DMS 273 treated with DMSO at 0.1 percent for 48 hours (cell line): ENCODE results near the gene BCR.

Experiments used
- DNase-seq: peaks from one replicate; lab custom pipeline; 2025; lab: John Stamatoyannopoulos, UW

Gene BCR

GRCh38 chr22:23199159-23199558 is 18.9 kb downstream of the BCR start:
- no peak for DNase-seq

DNA sequence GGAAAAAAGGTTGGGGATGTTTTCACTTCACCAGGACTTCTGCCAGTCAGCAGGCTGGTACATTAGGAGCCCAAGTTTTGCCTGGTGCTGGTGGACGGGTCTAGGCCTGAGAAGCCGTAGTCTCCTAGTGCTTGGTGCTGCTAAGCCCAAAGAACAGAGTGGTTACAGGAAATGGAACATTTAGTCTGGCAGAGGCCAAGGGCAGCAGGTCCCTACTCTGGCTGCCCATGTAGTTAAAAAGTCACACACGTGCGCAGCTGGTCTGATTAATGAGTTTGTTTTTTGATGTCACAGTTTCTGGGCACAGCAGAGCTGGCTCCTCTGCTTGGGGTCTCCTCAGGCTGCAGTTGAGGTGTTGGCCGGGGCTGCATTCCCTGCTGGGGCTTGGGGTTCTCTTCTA is 20.6 kb downstream of the BCR start:
- no peak for DNase-seq

DNA sequence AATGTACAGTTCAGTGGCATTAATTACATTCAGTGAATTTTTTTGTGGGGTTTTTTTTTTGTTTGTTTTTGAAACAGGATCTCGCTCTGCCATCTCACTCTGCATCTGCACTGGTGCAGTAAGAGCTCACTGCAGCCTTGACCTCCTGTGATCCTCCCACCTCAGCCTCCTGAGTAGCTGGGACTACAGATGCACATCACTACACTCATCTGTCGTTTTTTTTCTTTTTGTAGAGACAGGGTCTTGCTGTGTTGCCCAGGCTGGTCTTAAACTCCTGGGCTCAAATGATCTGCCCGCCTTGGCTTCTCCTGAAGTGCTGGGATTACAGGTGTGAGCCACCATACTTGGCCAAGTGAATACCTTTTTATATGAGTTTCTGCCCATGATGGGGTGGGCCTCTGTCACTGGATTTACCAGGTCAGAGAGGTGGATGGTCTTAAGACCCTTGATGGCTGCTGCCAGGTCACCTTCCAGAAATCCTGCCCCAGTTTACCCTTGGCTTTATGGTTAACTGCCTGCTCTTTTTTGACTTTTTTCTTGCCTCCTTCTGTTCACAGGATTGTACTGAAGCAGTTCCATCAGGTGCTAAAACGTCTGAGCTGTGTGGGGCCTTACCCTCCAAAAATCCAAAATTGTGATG is 22.6 kb downstream of the BCR start:
- no peak for DNase-seq

- DNase-seq = no peak
These were observed 23.3 kb downstream of the BCR start for GRCh38 chr22:23203452-23204124.

DNA sequence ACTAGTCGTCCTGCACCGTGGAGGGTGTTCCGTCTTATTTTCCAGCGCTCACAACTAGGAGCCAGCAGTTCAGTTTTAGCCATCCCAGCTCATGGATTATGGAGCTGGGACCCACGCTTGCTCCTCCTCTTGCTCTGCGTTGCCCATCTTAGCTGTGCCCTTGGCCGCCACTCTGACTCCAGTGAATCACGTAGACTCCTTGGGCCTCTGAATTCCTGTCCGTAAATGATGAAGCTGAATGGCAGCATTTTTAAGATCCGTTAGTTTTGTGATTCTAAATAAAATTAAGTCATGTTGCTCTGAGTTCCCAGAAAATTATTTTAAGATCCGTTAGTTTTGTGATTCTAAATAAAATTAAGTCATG is 23.8 kb downstream of the BCR start:
- DNase-seq = no peak

DNA sequence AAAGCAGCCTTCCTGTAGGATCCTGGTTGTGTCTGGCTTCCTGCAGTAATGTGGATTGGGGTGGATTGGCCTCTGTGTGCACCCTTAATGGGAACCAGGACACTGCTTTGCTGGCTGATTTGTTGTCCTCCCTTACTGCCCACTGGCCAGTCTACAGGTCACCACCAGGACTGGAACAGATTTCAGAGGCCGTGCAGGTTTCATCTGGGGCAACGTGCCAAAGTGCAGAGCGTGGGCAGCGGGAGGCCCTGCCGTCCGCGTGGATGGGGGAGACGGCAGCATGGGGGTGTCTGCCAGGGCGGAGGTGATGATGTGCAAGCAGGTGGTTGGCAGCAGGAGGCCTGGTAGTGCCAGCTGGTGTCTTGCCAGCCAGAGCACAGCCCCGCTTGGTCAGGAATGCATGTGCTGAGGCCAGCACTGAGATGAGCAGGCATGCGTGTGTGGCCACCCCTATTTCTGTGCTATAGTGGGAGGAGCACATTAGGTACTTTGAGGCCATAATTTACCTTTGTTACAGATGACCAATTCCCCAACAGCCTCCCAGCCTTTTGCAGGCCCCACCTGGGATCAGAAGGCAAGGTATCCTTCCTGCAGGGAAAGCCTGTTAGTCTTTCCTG is 24.3 kb downstream of the BCR start:
- peak; percentile 34 for DNase-seq

DNA sequence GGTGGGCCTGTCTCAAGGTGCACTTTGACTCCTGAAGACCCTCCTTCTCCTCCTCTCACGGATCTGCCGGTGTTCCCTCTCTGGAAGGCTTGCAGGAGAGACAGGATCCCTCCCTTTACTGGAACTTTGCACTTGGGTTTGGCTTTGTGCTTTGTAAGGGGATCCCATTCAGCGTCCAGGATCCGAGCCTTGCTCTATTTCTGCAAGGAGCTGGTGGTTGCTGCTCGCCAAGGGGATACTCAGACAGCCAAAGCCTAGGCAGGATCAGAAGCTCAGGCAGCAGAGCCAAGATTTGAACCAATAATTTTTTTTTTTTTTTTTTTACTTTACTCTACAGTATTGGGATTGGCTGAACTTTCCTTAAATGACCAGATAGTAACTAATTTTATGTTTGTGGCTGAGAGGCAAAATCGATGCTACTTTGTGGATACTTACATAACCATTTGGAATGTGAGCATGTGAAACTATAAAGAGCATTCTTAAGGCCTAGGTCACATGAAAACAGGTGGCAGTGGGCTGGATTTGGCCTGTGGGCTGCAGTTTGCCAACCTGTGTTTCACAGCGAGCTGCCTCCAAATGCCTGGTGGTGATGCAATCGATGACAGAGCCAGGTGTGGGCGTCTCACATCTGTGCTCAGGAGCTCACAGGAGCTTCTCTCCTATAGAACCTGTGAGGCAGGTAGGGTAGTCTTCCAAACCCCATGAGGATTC is 25.2 kb downstream of the BCR start:
- DNase-seq = no peak

- DNase-seq = no peak
These were observed 26.6 kb downstream of the BCR start for GRCh38 chr22:23206915-23207314.

DNA sequence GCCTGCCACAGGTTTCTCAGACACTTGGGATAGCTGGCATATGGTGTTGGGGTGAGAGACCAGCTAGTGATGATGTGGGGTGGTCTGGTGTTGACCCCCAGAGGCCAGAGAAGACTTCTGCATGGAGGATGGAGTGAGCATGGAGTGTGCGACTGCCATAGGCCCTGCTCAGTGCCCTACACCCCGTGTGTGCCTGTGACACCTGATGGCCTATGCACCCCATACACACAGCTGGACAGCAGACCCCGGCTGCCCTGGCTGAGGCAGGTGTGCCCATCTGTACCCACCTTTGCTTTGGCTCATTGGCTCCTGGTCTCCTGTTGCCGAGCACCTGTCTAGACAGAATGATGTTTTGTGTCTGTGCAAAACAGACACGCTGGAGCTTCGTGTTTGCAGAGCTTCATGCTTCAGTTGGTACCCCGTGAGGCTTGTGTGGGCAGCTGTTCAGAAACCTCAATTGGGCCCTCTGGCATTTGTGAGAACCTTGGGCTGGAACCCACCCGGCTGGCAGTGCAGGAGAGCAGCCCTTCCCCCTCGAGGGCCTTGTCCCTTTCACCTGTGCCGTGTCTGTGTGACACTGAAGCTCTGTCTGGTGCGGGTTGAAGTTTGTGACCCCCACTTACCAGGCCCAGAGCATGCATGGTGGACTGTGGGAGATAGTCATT is 27.6 kb downstream of the BCR start:
- DNase-seq = no peak

DNA sequence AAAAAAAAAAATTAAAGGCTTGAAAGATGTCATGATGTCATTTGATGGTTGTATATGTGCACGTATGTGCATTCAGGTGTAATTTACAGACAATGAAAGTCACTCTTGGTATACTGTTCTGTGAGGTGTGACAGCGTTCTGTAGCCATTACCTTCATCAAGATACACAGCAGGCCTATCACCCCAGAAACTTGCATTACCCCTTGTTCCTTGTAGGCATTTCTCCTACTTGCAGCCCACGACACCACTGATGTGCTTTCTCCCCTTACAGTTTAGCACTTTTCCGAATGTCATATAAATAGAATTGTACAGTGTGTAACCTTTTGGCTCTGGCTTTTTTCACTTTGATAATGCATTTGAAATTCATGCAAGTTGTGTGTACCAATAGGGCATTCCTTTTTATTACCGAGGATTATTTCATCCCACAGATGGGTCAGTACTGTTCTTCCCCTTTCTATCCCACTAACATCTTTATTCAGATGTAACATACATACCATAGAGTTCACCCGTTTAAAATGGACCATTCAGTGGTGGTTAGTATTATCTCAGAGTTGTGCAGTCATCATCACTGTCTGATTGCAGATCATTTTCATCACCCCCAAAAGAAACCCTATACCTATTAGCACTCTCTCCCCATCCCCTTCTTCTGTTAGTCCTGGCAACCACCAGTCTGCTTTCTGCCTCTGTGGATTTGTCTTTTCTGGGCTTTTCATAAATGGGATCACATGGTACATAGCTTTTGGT is 30.3 kb downstream of the BCR start:
- no peak for DNase-seq

DNA sequence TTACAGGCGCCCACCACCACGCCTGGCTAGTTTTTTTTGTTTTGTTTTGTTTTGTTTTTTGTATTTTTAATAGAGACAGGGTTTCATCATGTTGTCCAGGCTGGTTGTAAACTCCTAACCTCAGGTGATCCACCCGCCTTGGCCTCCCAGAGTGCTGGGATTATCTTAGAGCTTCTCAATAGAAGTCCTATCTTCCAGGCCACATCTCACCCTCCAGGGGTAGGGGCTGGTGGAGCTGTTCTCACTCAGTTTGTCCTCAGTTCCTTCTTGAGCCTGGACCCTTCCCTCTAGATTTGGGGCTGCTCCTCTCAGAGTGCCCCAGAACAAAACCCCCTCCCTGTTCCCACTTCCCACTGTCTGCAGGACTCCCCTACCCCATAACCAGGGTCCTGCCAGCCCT is 31.3 kb downstream of the BCR start:
- DNase-seq = no peak

DNA sequence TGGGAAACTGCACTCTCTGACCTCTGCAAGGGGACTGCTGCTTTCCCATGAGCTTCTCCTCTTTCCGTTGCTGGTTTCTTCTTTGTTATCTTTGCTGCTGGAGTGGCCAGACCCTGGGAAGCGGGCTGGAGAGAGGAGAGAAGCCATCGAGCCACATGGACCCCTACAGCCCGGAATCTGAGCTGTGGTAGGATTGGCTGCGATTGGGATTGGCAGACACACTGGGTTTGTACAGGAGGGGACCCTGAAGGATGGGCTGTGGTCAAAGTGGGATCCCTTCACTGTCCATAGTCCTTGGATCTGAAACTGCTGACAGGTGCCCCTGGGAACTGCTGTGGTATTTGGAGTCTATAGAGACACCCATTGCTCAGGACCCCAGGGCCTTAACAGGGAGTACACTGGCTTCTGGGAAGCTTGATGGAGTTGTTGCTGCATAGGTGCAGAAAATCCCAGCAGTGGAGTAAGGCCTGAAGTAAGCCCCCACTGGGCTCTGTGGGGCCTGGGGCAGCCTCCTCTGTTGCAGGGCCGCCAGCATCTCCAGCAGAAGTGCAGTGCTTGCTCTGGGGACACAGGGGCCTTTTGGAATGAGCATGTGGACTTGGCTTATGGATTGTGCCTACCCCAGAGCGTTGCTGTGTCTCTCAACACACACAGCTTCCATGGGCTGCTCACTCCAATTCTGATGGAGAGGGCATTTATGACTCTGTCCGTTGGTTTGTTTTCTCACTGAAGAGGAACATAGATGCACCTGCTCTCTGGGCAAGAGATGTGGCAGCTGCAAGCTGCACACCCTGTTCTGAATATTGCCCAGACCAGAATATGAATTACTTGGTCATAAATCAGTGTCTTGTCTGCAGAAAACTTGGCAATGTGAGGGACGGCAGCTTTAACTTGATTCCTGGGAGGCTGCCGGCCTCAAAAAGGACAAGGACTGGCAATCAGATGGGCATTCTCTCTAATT is 32.0 kb downstream of the BCR start:
- DNase-seq = no peak

DNA sequence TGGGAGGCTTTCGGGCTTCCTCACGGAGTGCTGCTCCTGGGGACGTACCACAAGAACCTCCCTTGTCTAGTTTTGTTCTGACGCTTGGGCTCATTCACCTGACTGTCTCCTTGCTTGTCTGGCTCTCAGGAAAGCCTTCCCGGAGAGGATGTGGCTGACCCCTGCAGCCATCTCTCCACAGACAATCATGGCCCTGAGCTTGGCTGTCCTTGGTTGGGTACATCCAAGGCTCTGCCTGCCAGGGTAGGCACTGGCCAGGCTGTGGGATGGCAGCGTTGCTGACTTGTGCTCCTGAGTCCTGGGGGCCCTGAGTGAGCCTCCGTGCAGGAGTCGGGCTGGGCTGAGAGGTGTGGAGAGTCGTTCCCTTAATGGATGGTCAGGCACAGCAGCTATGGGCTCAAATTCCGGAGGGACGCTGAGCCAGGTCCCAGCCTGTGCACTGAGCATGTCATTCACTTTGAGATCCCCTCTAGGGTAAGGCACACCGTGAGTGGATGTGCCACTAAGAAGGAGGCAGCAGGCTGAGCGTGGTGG is 32.8 kb downstream of the BCR start:
- no peak for DNase-seq

GRCh38 chr22:23213581-23214334 is 33.4 kb downstream of the BCR start:
- no peak for DNase-seq

GRCh38 chr22:23214398-23214797 is 34.1 kb downstream of the BCR start:
- no peak for DNase-seq

DNA sequence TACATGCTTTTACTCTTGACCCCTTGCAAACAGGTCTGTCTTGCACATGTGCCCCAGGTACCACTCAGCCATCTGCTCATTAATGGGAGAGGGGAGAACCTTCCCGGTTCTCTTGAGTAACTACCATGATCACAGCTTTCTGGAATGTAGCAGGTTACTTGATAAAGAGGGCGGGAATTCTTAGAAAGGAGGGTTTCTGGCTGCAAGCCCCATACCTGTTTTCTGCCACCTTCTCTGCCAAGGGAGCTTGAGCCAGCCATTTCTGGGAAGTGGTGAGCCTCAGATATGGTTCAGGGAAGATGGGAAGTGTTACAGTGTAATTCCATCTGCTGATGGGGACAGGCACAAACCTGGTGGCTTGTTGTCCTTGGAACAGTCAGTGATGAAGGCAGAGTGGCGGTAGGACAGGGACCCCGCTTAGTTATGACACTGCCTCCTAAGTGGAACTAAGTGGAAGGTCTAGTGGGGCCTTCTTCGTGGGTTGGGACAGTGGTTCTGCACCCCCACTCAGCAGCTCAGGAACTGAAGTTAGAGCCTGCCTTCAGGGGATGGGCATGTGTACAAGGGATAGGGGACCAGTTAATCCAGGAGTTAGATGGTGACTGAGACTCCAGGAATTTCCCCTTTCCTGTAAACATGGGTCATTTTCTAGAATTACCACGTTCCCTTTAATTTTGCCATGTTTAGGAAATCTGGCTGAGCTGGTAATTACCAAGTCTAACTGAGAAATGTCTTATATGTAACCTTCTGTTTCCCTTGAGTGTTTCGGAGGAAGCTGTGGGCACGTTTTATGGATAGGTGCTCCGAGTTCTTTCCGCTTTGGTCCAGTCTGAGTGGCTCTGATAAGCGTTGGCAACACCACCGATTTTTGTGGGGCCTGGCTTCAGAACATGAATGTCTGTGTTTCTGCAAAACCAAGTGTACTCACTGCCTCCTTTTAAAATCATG is 35.3 kb downstream of the BCR start:
- no peak for DNase-seq

DNA sequence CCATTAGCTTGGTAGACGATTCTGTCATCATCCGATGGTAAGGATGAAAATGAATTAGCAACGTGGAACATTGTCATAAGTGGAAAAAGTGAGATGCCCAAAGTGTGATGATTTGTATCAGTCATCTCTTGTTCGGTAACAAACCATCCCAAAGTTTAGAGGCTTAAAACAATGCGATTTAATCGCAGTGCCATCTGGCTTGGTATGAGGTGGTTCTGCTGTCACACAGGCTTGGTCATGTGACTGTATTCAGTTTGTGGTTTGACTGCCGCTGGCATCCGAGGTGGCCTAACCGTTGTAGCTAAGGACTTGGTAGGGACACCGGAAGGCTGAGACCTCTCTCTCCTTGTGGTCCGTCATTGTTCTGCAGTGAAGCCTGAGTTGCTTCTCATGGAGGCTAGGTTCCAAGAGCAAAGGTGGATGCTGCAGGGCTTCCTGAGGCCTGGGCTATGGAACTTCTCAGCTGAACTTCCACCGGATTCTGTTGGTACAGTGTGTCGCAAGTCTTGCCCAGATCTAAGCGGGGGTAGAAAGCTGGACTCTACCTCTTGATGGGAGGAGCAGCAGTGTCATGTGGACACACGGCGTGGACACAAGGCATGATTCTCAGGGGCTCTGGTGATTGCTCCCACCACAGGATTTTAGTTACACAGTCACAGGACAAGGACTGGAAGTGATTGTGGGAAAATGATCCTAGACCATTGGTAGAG is 36.3 kb downstream of the BCR start:
- DNase-seq = no peak
